ENCODE data around the gene NTM.

- TF ChIP-seq MAX (IDR thresholded peaks at IDR 0.05; ENCODE audit: insufficient read depth, insufficient read length), result no peak
- TF ChIP-seq, protein P1, sequence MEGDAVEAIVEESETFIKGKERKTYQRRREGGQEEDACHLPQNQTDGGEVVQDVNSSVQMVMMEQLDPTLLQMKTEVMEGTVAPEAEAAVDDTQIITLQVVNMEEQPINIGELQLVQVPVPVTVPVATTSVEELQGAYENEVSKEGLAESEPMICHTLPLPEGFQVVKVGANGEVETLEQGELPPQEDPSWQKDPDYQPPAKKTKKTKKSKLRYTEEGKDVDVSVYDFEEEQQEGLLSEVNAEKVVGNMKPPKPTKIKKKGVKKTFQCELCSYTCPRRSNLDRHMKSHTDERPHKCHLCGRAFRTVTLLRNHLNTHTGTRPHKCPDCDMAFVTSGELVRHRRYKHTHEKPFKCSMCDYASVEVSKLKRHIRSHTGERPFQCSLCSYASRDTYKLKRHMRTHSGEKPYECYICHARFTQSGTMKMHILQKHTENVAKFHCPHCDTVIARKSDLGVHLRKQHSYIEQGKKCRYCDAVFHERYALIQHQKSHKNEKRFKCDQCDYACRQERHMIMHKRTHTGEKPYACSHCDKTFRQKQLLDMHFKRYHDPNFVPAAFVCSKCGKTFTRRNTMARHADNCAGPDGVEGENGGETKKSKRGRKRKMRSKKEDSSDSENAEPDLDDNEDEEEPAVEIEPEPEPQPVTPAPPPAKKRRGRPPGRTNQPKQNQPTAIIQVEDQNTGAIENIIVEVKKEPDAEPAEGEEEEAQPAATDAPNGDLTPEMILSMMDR (IDR thresholded peaks at IDR 0.05; ENCODE audit: extremely low read depth in 1 of 2, insufficient read depth in 1 of 2, low read depth in 1 of 2, low read length in 2 of 2), result no peak
- no peak for TF ChIP-seq JUN (IDR thresholded peaks at IDR 0.05; ENCODE audit: borderline replicate concordance, insufficient read depth, insufficient read length, low read depth)
- TF ChIP-seq POLR2A (IDR thresholded peaks at IDR 0.05; ENCODE audit: low read depth, low read length), result no peak
- TF ChIP-seq FOS (IDR thresholded peaks at IDR 0.05; ENCODE audit: borderline replicate concordance, insufficient read depth, low read length), result no peak
- no peak for TF ChIP-seq EZH2 (IDR thresholded peaks at IDR 0.05; ENCODE audit: borderline replicate concordance, low read depth, low read length, severe bottlenecking)
- no peak for TF ChIP-seq POLR2AphosphoS5 (IDR thresholded peaks at IDR 0.05; ENCODE audit: insufficient read depth, low read depth, low read length)
- TF ChIP-seq GATA2 (IDR thresholded peaks at IDR 0.05; ENCODE audit: insufficient read depth, insufficient read length, low read depth, low read length), result no peak
Observed at GRCh38 chr11:131413217-131413616, 42.8 kb downstream of the NTM start.

Measured in endothelial cell of umbilical vein (primary cell).